WTC11 (cell line): ENCODE measurements around the gene PARVB.

Experiments used
- NR3C1 ChIP-seq: sonication (generic); formaldehyde crosslinking; conservative IDR thresholded peaks from 2 replicates; pipeline ENCODE4 v1.8.1; 2023; ENCODE audit warnings: low read depth, mild to moderate bottlenecking, missing genetic modification reagents
- OVOL2 ChIP-seq: fragments of 250-450 bp; sonication (Bioruptor Pico); IDR thresholded peaks from 2 replicates; pipeline ENCODE4 v1.9.0; 2021; ENCODE audit warnings: mild to moderate bottlenecking, borderline replicate concordance
- TF ChIP-seq, protein P1 (sequence below): fragments of 200-600 bp; IDR thresholded peaks from 2 replicates; pipeline ENCODE4 v1.8.0; 2022; ENCODE audit warnings: antibody characterized with exemption

DNA sequence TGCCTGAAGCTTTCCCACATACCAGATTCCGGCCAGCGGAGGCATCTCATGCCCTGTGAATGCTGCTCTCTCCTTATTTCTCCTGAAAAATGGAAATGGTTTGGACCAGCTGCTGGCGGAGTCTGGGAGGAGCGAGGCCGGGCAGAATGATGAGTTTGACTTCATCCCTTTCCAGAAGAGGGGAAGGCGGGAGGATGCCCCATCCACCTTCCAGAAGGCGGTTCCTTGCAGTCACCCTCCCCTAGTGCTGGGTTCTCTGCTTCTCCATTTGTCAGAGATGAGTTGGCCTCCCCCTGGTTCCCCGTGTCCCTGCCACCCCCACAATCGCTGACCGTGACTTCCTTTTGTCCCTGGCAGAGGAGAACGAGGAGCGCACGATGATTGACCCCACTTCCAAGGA is 75.6 kb downstream of the PARVB start:
- TF ChIP-seq NR3C1 (CRISPR knock-in tag) (no peak), OVOL2 (CRISPR knock-in tag) (no peak)
- TF ChIP-seq, protein P1, sequence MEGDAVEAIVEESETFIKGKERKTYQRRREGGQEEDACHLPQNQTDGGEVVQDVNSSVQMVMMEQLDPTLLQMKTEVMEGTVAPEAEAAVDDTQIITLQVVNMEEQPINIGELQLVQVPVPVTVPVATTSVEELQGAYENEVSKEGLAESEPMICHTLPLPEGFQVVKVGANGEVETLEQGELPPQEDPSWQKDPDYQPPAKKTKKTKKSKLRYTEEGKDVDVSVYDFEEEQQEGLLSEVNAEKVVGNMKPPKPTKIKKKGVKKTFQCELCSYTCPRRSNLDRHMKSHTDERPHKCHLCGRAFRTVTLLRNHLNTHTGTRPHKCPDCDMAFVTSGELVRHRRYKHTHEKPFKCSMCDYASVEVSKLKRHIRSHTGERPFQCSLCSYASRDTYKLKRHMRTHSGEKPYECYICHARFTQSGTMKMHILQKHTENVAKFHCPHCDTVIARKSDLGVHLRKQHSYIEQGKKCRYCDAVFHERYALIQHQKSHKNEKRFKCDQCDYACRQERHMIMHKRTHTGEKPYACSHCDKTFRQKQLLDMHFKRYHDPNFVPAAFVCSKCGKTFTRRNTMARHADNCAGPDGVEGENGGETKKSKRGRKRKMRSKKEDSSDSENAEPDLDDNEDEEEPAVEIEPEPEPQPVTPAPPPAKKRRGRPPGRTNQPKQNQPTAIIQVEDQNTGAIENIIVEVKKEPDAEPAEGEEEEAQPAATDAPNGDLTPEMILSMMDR: no peak
